Daoy (cell line): ENCODE results near the gene ALDH2. TPM values are rescaled to one million over a fixed set of nuclear protein-coding genes. Genes with fewer than 3 reads are reported as not detected.

Experiments used
- total RNA-seq: library from RNA; depleted of rRNA; stranded (reverse); fragments of >200 nt; shearing (Covaris generic); gene quantifications from 2 replicates; pipeline ENCODE4 v1.2.3, GENCODE V29; 2014; rRNA removed

Gene ALDH2
- total RNA-seq, 1 experiment from 2014 or later, result 28.5 TPM

Other genes with a start within 250 kb of the ALDH2 start
- gene ATXN2, start 167.6 kb upstream of the ALDH2 start, total RNA-seq, result 10.1 and 14.7 TPM in 2 replicates
- gene BRAP, start 81.0 kb upstream of the ALDH2 start, total RNA-seq, result 27.0 and 28.2 TPM in 2 replicates
- gene ACAD10, start 80.9 kb upstream of the ALDH2 start, total RNA-seq, result 2.8 and 7.7 TPM in 2 replicates
- gene MAPKAPK5, start 75.3 kb downstream of the ALDH2 start, total RNA-seq, result 68.7 and 78.8 TPM in 2 replicates
- 8.9 and 10.3 TPM in 2 replicates for gene TMEM116, start 246.2 kb downstream of the ALDH2 start, total RNA-seq
- gene ERP29, start 246.5 kb downstream of the ALDH2 start, total RNA-seq, result 49.8 and 54.2 TPM in 2 replicates